LNCaP clone FGC (cell line): Measurements from ENCODE around the gene CLRN1.

ENCODE experiments used
- DNase-seq: peaks from one replicate; pipeline ENCODE4 v3.0.0-alpha.2; 2011; ENCODE audit warnings: low read depth
- H3K4me3 ChIP-seq: 2 replicates; pipeline ENCODE4 v1.5.1; 2011; ENCODE audit warnings: mild to moderate bottlenecking, low read depth, low read length, control low read depth
- TF ChIP-seq, protein P1 (sequence below): IDR thresholded peaks from 2 replicates; pipeline ENCODE4 v1.5.1; 2012; ENCODE audit warnings: mild to moderate bottlenecking; ENCODE audit not compliant: control insufficient read depth, insufficient read depth; ENCODE audit errors: extremely low read depth

Gene CLRN1

GRCh38 chr3:151011427-151011826 is 38.9 kb upstream of the CLRN1 start:
- no peak overlapping the region for H3K4me3 ChIP-seq
- no peak for DNase-seq
- TF ChIP-seq, protein P1, sequence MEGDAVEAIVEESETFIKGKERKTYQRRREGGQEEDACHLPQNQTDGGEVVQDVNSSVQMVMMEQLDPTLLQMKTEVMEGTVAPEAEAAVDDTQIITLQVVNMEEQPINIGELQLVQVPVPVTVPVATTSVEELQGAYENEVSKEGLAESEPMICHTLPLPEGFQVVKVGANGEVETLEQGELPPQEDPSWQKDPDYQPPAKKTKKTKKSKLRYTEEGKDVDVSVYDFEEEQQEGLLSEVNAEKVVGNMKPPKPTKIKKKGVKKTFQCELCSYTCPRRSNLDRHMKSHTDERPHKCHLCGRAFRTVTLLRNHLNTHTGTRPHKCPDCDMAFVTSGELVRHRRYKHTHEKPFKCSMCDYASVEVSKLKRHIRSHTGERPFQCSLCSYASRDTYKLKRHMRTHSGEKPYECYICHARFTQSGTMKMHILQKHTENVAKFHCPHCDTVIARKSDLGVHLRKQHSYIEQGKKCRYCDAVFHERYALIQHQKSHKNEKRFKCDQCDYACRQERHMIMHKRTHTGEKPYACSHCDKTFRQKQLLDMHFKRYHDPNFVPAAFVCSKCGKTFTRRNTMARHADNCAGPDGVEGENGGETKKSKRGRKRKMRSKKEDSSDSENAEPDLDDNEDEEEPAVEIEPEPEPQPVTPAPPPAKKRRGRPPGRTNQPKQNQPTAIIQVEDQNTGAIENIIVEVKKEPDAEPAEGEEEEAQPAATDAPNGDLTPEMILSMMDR, result no peak

GRCh38 chr3:151009981-151010380 is 37.5 kb upstream of the CLRN1 start:
- no peak overlapping the region for H3K4me3 ChIP-seq
- TF ChIP-seq, protein P1, result no peak
- DNase-seq, result no peak

GRCh38 chr3:151009430-151009829 is 36.9 kb upstream of the CLRN1 start:
- no peak for DNase-seq
- H3K4me3 ChIP-seq, result no peak overlapping the region
- TF ChIP-seq, protein P1, result no peak

- peak; percentile 6 for DNase-seq
- TF ChIP-seq, protein P1, result peak; percentile 41
- no peak overlapping the region for H3K4me3 ChIP-seq
These were observed 36.2 kb upstream of the CLRN1 start for GRCh38 chr3:151008699-151009098.

GRCh38 chr3:151003768-151004134 is 31.2 kb upstream of the CLRN1 start:
- DNase-seq, result no peak
- no peak overlapping the region for H3K4me3 ChIP-seq

DNA sequence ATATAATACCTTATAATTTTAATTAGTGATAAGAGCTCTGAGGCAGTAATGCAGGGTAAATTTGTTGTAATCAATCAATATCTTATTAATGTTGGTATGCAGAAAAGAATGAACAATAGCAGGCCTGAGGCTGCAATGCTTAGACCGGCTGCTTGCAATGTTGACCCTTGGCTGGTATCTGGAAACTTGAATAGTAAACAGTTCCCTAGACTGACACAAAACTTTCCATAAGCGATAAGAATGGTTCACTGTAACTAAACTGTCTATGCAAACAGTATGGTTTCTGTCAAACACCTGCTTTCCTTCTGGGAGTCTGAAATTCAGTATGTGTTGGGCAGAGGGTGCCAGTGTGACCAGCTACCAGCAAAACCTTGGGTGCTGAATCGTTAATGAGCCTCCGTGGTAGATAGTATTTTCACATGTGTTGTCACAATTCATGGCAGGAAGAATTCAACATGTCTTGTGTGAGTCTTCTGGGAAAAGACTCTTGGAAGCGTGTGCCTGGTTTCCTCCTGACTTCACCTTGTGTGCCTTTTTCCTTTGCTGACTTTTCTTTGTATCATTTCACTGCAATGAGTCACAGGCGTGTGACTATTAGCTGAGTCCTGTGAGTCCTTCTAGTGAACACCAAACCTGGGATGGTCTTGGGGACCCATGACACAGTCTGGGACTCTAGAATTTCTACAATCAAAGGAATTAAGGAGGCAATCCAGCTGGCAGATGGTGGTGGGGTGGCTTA is 30.7 kb upstream of the CLRN1 start:
- no peak for DNase-seq
- TF ChIP-seq, protein P1, result no peak
- no peak overlapping the region for H3K4me3 ChIP-seq

More at GRCh38 chr3:151003768-151004134, 31.2 kb upstream of the CLRN1 start:
- TF ChIP-seq, protein P1, result no peak
